Inflammatory macrophage treated with lipopolysaccharide for 1 hour (primary cell): ENCODE data around the gene HRH2.
"Not testable (repeated sequence)": the region's sequence is repeated elsewhere in the genome, so short reads cannot be mapped to it uniquely, and the experiment has no call there.

Experiments used
- DNase-seq, 2 donors: peaks; one replicate each; pipeline ENCODE4 v3.0.0-alpha.2; 2020 to 2022

Gene HRH2

GRCh38 chr5:175715627-175716522 is 58.0 kb downstream of the HRH2 start:
- DNase-seq, result no peak

- DNase-seq, result no peak
Observed at GRCh38 chr5:175717837-175718236, 60.0 kb downstream of the HRH2 start.

GRCh38 chr5:175718401-175719108 is 60.7 kb downstream of the HRH2 start:
- peak; percentile 33 to 90 for DNase-seq

GRCh38 chr5:175719109-175719432 is 61.2 kb downstream of the HRH2 start:
- DNase-seq, result not testable (repeated sequence)

- DNase-seq, result peak; percentile 6 to 19
Observed at GRCh38 chr5:175724314-175725275, 66.7 kb downstream of the HRH2 start.

GRCh38 chr5:175728316-175728715 is 70.4 kb downstream of the HRH2 start:
- no peak for DNase-seq

- DNase-seq, result no peak
Observed at GRCh38 chr5:175728885-175729828, 71.3 kb downstream of the HRH2 start.

GRCh38 chr5:175729829-175730277 is 72.0 kb downstream of the HRH2 start:
- peak; percentile 73 to 94 for DNase-seq

GRCh38 chr5:175731172-175731571 is 73.3 kb downstream of the HRH2 start:
- DNase-seq, result no peak

GRCh38 chr5:175731756-175732465 is 74.0 kb downstream of the HRH2 start:
- DNase-seq, result no peak

GRCh38 chr5:175733017-175733416 is 75.1 kb downstream of the HRH2 start:
- DNase-seq, result no peak

GRCh38 chr5:175734016-175734415 is 76.1 kb downstream of the HRH2 start:
- no peak for DNase-seq

- DNase-seq, result no peak
Observed at GRCh38 chr5:175734501-175734900, 76.6 kb downstream of the HRH2 start.

GRCh38 chr5:175735701-175736100 is 77.8 kb downstream of the HRH2 start:
- no peak for DNase-seq

GRCh38 chr5:175736652-175737051 is 78.8 kb downstream of the HRH2 start:
- DNase-seq, result no peak

GRCh38 chr5:175737481-175737880 is 79.6 kb downstream of the HRH2 start:
- no peak for DNase-seq

- no peak for DNase-seq
Observed at GRCh38 chr5:175738126-175738525, 80.3 kb downstream of the HRH2 start.

- no peak for DNase-seq
Observed at GRCh38 chr5:175738602-175739133, 80.8 kb downstream of the HRH2 start.

GRCh38 chr5:175740014-175740413 is 82.1 kb downstream of the HRH2 start:
- DNase-seq, result no peak

- peak in 1 of 2 donors; percentile 18 for DNase-seq
Observed at GRCh38 chr5:175741556-175741955, 83.7 kb downstream of the HRH2 start.
